Naive thymus-derived CD8-positive, alpha-beta T cell (primary cell): ENCODE data around the gene MLYCD. TPM values are rescaled to one million over a fixed set of nuclear protein-coding genes. Genes with fewer than 3 reads are reported as not detected.
"Not testable (repeated sequence)": the region's sequence is repeated elsewhere in the genome, so short reads cannot be mapped to it uniquely, and the experiment has no call there.

Experiments
- ATAC-seq, 2 donors: fragments of 150-1000 bp; cut with Tn5 transposase in 1 of 2; sonication (Bioruptor Pico), chemical (Tn5 transposase) in 1 of 2; 1 replicate in 1 of 2; 2 replicates in 1 of 2; pipeline ENCODE4 v1.10.0; 2021; ENCODE audit warnings: mild to moderate bottlenecking in 2 of 2, moderate library complexity in 2 of 2
- POLR2A ChIA-PET: fragments of 350-600 bp; sonication (Branson Sonifier 250); formaldehyde crosslinking; loops from one replicate; lab custom pipeline; 2021; ENCODE audit warnings: antibody characterized with exemption; lab: Charles Lee
- DNase-seq, 10 donors: peaks; one replicate each; pipeline versions ENCODE4 v3.0.0 to v3.0.0-alpha.2; 2020 to 2022
- H3K27ac Mint-ChIP-seq, 10 donors: one replicate each; pipeline ENCODE4 v1.8.0; 2020 to 2022; ENCODE audit warnings: mild to moderate bottlenecking in 10 of 10, mixed read lengths in 10 of 10, moderate library complexity in 4 of 10, inconsistent platforms in 1 of 10
- H3K27me3 Mint-ChIP-seq, 5 donors: one replicate each; pipeline ENCODE4 v1.8.0; 2021 to 2022; ENCODE audit warnings: mixed read lengths in 5 of 5
- H3K36me3 Mint-ChIP-seq, 3 donors: one replicate each; pipeline ENCODE4 v1.8.0; 2020 to 2022; ENCODE audit warnings: mixed read lengths in 3 of 3, mild to moderate bottlenecking in 2 of 3, inconsistent platforms in 1 of 3
- H3K4me1 Mint-ChIP-seq, 4 donors: one replicate each; pipeline ENCODE4 v1.8.0; 2021 to 2022; ENCODE audit warnings: mixed read lengths in 4 of 4
- H3K4me3 Mint-ChIP-seq, 10 donors: one replicate each; pipeline ENCODE4 v1.8.0; 2020 to 2022; ENCODE audit warnings: mild to moderate bottlenecking in 10 of 10, mixed read lengths in 10 of 10, moderate library complexity in 6 of 10, inconsistent platforms in 1 of 10
- H3K9me3 Mint-ChIP-seq, 9 donors: one replicate each; pipeline ENCODE4 v1.8.0; 2020 to 2022; ENCODE audit warnings: mixed read lengths in 9 of 9, mild to moderate bottlenecking in 3 of 9, inconsistent platforms in 1 of 9, moderate library complexity in 1 of 9
- polyA plus RNA-seq, 3 donors: library from polyadenylated mRNA; unstranded; fragments of 300-500 nt; fragmentation: Illumina TruSeq; gene quantifications; one replicate each; pipeline ENCODE4 v1.2.3, GENCODE V29; 2021
- total RNA-seq, 8 experiments: library from RNA in 2 of 8; stranded (reverse) in 2 of 8; gene quantifications; one replicate each; pipeline ENCODE4 v1.2.3 and lab custom pipeline; 2021 to 2026

The MLYCD gene
- total and polyA plus RNA-seq, 5 experiments from 2014 or later, result 0.69 to 10.1 (median 2.2) TPM

DNA sequence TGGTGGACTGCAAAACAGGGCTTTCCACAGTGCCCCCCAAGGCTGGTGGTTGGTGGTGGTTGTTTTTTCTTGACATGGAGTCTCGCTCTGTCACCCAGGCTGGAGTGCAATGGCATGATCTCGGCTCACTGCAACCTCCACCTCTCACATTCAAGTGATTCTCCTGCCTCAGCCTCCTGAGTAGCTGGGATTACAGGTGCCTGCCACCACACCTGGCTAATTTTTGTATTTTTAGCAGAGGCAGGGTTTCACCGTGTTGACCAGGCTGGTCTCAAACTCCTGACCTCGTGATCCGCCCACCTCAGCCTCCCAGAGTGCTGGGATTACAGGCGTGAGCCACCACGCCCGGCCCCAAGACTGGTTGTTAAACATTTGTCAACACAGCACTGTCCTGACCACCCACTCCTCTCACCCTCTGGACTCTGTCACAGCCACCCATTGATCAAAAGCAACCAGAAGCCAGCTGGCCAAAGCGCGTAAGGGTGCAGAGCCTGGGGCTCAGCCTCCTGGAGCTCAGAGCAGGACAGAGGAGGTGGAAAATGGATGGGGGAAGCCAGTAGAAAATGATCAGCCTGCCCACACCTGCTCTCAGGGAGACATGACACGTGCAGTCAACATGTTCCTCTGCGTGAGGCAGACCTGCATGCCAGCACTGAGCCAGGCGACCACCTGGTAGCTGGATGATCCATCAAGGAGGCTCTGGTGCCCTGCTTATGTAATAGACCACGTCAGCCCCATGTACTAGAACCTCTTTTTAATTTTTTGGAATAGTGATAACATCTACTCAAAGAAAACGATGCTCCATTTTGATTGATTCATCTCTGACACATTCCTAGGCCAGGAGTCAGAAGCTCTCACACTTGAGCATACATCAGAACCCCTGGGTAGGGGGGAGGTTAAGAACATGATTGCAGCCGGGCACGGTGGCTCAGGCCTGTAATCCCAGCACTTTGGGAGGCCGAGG, 39.3 kb downstream of the MLYCD start:
- ATAC-seq (no peak), DNase-seq (no peak)
- peaks cover 0 to 2% (median 0%) of the 10 kb centered on the region in 3 donors for H3K36me3 Mint-ChIP-seq
- peaks cover 0 to 2% (median 0%) of the 10 kb centered on the region in 5 donors for H3K27me3 Mint-ChIP-seq
- no peak overlapping the region for H3K4me3 Mint-ChIP-seq
- POLR2A ChIA-PET, result interaction anchor here (0.6 kb wide), 1 partner anchor 47 kb away, joined by 4 read pairs; no protein-coding TSS in a partner anchor
- no peak overlapping the region for H3K27ac Mint-ChIP-seq
- H3K4me1 Mint-ChIP-seq, result peaks cover 0 to 13% (median 5%) of the 10 kb centered on the region in 4 donors
- H3K9me3 Mint-ChIP-seq, result no peaks in the 10 kb centered on the region

DNA sequence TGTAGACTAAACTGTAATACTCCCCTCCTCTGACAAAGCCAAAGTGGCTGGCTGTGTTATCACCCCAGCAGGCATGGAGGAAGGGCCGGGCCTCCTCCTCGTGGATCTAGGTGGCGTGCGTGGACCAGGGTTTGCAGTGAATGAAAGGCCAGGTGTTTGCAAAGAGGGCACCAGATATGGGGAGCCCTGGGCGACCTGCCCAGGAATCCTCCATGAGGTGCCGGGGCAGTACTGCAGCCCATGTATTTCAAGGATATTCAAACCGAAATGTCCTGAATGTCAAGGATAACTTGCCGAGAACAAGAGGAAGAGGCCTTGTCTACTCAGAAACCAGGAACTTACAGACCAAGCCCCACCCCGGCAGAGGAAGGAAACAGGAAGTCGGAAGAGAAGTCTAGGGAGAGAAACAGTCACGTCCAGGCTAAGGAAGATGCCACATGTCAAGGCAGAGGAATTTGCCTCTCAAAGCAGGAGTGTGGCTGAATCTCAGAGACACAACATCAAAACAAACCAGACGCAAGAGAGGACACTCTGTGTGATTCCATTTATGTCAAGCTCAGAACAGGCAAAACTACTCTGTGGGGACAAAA, 40.4 kb downstream of the MLYCD start:
- DNase-seq (no peak), ATAC-seq (no peak)
- Mint-ChIP-seq H3K9me3 (no peaks in the 10 kb centered on the region), H3K36me3 (peaks cover 0 to under 1% (median 0%) of the 10 kb centered on the region in 3 donors), H3K4me1 (peaks cover 0 to 13% (median 5%) of the 10 kb centered on the region in 4 donors), H3K27ac (peak overlapping the region in 1 of 10 donors; percentile 16), H3K27me3 (peaks cover 0 to 2% (median 0%) of the 10 kb centered on the region in 5 donors), H3K4me3 (no peak overlapping the region)
- POLR2A ChIA-PET, result no interaction called here

DNA sequence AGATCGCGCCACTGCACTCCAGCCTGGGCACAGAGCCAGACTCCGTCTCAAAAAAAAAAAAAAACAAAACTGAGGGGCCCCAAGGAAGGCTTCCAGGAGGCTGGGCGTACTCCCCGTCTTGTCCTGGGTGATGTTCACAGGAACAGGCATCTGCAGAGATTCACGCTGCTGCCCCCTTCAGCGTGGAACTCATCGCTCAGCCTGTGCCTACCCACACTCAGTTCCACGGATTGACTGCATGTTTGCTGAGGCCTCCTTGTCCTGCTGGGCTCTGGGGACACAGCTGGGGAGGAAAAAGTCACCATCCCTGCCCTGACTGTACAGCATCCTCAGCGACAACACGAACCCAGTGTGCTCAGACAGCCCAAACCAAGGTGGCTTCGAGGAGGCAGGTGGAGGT, 41.2 kb downstream of the MLYCD start:
- DNase-seq (no peak), ATAC-seq (no peak)
- Mint-ChIP-seq H3K9me3 (no peaks in the 10 kb centered on the region), H3K27me3 (peaks cover 0 to 3% (median 0%) of the 10 kb centered on the region in 5 donors), H3K4me3 (no peak overlapping the region), H3K27ac (peak overlapping the region in 1 of 10 donors; percentile 4), H3K4me1 (peaks cover 0 to 13% (median 5%) of the 10 kb centered on the region in 4 donors), H3K36me3 (no peaks in the 10 kb centered on the region)
- POLR2A ChIA-PET, result no interaction called here

DNA sequence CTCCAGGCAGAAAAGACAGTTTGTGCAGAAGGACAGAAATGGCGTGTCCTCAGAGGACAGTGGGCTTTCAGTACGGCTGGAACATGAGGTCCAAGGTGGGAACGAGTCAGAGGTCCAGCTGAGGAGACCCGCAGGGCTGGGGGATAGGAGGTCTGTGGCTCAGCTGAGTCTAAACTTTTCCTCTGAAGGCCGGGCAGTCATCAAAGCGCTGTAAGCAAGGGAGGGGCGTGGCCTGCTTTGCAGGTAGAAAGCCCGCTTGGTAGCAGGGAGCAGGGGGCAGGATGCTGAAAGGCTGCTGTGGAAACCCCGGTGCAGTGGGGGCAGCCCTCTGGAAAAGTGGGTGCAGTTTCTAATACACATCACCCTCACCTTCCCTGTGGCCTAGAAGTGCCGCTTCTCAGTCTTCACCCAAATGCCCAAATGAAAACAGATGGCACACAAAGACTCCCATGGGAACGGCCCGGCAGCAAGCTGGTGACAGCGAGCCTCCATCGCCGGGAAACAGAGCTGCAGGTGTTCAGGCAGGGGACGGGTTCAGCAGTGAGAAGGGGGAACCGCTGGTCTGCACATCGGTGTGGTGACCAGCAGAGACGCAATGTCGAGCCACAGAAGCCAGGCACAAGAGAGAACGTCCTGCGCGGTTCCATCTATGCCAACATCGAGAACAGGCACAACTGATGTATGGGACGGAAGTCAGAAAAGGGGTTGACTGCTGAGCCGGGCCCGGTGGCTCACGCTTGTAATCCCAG, 41.9 kb downstream of the MLYCD start:
- Mint-ChIP-seq H3K4me3 (no peak overlapping the region), H3K27ac (peak overlapping the region in 1 of 10 donors; percentile 4), H3K27me3 (peaks cover 0 to 3% (median 0%) of the 10 kb centered on the region in 5 donors), H3K4me1 (peaks cover 0 to 13% (median 5%) of the 10 kb centered on the region in 4 donors), H3K9me3 (no peaks in the 10 kb centered on the region), H3K36me3 (no peaks in the 10 kb centered on the region)
- no peak for DNase-seq
- ATAC-seq, result no peak
- POLR2A ChIA-PET, result no interaction called here

DNA sequence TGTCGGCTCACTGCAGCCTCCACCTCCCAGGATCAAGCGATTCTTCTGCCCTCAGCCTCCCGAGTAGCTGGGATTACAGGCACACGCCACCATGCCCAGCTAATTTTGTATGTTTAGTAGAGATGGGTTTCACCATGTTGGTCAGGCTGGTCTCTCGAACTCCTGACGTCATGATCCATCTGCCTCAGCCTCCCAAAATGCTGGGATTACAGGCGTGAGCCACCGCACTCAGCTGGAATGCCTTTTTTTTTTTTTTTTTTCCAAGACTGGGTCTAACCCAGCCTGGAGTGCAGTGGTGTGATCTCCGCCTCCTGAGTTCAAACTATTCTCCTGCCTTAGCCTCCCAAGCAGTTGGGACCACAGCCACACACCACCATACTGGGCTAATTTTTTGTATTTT, 42.6 kb downstream of the MLYCD start:
- peaks cover 0 to 12% (median 5%) of the 10 kb centered on the region in 4 donors for H3K4me1 Mint-ChIP-seq
- ATAC-seq, DNase-seq, H3K4me3 Mint-ChIP-seq, H3K9me3 Mint-ChIP-seq, H3K36me3 Mint-ChIP-seq, H3K27me3 Mint-ChIP-seq, H3K27ac Mint-ChIP-seq, POLR2A ChIA-PET: not testable (repeated sequence)

DNA sequence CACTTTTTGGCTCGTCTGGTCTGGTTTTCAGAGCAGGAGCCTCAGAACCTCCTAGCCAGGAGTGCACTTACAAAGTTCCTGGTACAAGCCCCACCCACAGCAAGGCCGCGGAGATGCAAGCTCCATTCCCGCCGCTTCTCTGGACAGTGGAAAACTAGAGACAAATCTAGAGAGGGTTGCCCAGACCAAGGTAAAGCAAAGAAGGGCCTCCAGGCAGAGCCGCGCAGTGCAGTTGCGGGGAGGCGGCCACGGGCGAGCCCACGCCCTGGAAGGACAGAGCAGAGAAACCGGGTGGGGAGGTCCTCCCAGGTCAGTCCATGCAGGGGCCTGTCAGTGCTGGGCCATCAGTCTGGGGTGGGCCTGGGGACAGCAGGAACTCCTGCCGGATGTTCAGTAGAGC, 43.2 kb downstream of the MLYCD start:
- no peak overlapping the region for H3K4me3 Mint-ChIP-seq
- POLR2A ChIA-PET, result no interaction called here
- peaks cover 0 to 3% (median 0%) of the 10 kb centered on the region in 5 donors for H3K27me3 Mint-ChIP-seq
- no peaks in the 10 kb centered on the region for H3K9me3 Mint-ChIP-seq
- H3K36me3 Mint-ChIP-seq, result no peaks in the 10 kb centered on the region
- no peak overlapping the region for H3K27ac Mint-ChIP-seq
- peaks cover 0 to 9% (median 5%) of the 10 kb centered on the region in 4 donors for H3K4me1 Mint-ChIP-seq
- no peak for DNase-seq
- no peak for ATAC-seq

DNA sequence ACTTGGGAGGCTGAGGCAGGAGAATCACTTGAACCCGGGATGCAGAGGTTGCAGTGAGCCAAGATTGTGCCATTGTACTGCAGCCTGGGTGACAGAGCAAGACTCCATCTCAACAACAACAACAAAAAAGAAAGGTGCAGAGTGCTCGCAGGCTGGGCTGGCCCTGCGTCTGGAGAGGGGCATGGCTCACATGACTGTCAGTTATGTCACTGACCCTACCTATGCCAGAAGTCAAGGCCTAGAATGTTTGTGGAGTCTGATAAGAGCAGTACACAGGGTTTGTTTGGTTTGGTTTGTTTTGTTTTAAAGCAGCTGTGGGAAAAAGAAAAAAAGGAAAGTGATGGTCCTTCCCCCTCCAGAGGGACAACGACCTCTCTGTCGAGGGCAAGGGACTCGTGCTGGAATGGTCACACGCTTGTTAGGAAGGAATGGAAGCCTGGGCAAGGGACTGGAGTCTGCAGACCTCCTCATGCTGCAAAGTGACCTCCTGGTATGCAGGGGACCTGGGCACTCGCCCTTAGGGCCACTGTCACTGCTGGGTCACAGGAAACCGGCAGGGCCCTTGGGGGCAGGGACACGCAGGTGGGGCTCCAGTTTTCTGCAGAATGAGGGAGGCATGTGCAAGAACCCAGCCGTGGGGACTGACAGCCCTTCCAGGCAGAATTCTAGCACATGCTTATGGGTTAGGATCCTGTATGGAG, 44.0 kb downstream of the MLYCD start:
- Mint-ChIP-seq H3K4me3 (no peak overlapping the region), H3K36me3 (no peaks in the 10 kb centered on the region), H3K4me1 (peaks cover 0 to 9% (median 5%) of the 10 kb centered on the region in 4 donors), H3K27me3 (peaks cover 0 to 3% (median 0%) of the 10 kb centered on the region in 5 donors), H3K9me3 (no peaks in the 10 kb centered on the region), H3K27ac (peak overlapping the region in 2 of 10 donors; percentile 13 to 37)
- POLR2A ChIA-PET, result no interaction called here
- ATAC-seq (no peak), DNase-seq (no peak)

DNA sequence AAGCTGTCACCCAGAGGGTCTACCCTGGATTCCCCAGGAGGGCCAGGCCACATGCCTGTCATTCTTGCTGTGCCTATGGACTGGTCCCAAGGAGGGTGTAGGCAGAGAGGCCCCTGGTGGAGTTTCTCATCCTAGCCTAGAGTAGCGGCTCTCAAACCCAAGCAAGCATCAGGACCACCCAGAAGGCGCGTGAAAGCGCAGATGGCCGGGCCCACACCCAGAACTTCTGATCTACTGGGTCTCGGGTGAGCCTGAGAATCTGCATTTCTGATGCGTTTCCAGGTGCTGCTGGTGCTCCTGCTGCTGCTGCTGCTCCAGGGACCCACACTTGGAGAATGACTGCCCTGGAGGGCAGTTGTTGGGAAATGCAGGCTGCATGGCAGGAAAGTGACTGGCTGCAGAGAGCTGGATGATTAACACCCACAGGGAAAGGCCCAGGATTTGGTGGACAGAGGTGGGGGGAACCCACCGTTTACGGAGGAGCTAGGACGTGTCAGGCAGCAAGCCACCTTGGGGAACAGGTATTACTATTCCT, 44.7 kb downstream of the MLYCD start:
- Mint-ChIP-seq H3K4me3 (no peak overlapping the region), H3K27me3 (peaks cover 0 to 2% (median 0%) of the 10 kb centered on the region in 5 donors), H3K27ac (peak overlapping the region in 1 of 10 donors; percentile 48), H3K36me3 (no peaks in the 10 kb centered on the region), H3K4me1 (peaks cover 0 to 9% (median 5%) of the 10 kb centered on the region in 4 donors), H3K9me3 (no peaks in the 10 kb centered on the region)
- no peak for DNase-seq
- POLR2A ChIA-PET, result no interaction called here
- ATAC-seq, result no peak

DNA sequence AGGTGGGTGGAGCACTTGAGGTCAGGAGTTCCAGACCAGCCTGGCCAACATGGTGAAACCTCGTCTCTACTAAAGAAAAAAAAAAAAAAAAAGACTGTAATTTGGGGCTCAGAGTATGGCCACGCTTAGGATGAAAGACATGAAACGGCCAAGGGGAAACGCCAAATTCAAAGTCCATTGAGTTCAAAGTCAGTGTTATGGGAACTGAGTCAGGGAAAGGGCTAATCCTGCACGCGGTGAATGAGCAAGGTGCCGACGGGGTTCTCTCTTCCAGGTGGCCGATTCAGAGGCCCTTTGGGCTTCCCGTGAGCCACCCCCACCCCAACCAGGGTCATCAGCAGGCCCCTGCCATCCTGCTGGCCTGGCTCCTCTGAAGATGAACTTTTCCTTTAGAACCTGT, 46.7 kb downstream of the MLYCD start:
- POLR2A ChIA-PET, result no interaction called here
- Mint-ChIP-seq H3K27me3 (peaks cover 0 to 1% (median 0%) of the 10 kb centered on the region in 5 donors), H3K36me3 (peaks cover 0 to 4% (median 0%) of the 10 kb centered on the region in 3 donors), H3K27ac (no peak overlapping the region), H3K9me3 (no peaks in the 10 kb centered on the region), H3K4me1 (peaks cover 0 to 4% (median 0%) of the 10 kb centered on the region in 4 donors), H3K4me3 (no peak overlapping the region)
- ATAC-seq (no peak), DNase-seq (no peak)

DNA sequence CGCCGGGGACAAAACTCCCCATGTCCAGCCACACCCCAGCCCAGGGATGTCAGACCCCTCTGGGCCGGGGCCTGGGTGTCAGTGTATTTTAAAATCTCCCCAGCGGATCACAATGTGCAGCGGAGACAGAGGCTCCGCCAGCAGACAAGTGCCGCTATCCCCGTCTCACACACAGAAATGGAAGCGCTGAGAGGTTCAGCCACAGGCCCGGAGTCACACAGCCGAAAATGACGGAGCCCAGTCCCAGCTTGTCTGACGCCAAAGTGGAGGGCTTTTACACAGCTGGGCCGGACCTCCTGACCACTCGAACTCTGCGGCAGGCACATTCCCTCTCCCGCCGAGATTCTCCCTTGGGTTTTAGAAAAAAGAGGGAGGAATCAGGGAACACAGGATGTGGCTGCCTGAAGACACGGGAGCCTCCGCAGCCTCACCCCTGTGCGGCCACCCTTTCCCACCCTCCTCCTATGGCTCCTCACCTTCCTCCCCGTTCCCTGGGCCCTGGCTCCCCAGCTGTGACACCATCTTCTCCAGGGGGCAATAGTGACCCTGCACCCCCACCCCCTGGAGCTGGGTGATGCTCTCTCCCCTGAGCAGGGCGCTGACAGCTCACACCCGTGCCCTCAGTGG, 47.4 kb downstream of the MLYCD start:
- ATAC-seq, result no peak
- Mint-ChIP-seq H3K4me1 (no peaks in the 10 kb centered on the region), H3K27me3 (peaks cover 0 to 1% (median 0%) of the 10 kb centered on the region in 5 donors), H3K27ac (no peak overlapping the region), H3K4me3 (no peak overlapping the region), H3K9me3 (no peaks in the 10 kb centered on the region), H3K36me3 (peaks cover 0 to 4% (median 0%) of the 10 kb centered on the region in 3 donors)
- POLR2A ChIA-PET, result no interaction called here
- DNase-seq, result no peak

DNA sequence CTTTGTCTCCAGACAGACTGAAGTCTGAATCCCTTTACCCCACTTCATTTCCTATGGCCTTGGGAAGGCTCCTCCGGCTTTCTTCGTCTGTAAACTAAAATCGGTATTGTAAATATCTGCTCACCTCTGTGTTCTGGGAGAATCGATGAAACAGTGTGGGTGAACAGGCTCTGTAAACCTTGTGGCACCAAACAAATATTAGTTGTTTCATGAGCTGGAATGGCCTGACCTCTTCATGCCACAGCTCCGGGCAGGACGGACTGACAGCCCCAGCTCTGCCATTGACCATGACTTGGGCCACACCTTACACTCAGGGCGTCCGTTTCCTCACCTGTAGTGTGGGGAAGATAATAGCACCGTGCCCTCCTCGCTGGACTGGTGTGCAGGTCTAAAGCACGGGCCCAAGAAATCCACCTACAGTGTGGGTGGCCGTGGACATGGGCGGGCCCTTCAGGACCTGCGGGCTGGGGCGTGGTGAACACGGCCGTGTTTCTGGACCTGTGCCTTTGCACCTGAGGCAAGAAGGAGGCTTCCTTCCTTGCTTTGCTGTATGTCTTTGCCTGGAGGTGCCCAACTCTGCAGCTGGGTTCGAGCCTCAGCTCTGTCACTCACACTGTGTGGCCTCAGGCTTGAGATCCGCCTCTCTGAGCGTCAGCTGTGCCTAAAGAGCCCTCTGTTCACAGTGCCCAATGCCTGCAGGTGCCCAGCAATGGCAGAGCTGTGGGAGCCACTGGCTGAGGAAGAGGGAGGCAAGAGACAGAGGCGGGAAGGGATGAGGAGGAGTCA, 48.1 kb downstream of the MLYCD start:
- no peak overlapping the region for H3K4me3 Mint-ChIP-seq
- H3K27ac Mint-ChIP-seq, result no peak overlapping the region
- no peaks in the 10 kb centered on the region for H3K9me3 Mint-ChIP-seq
- POLR2A ChIA-PET, result no interaction called here
- ATAC-seq (no peak), DNase-seq (no peak)
- H3K4me1 Mint-ChIP-seq, result no peaks in the 10 kb centered on the region
- peaks cover 0 to 1% (median 0%) of the 10 kb centered on the region in 5 donors for H3K27me3 Mint-ChIP-seq
- peaks cover 0 to 4% (median 0%) of the 10 kb centered on the region in 3 donors for H3K36me3 Mint-ChIP-seq
